Sigmoid colon (tissue), 7 donors: ENCODE results near the gene KIAA1217. TPM values are rescaled to one million over a fixed set of nuclear protein-coding genes. Genes with fewer than 3 reads are reported as not detected.

Source experiments
- DNase-seq: peaks from one replicate; pipeline ENCODE4 v3.0.0-alpha.2; 2019
- H3K27ac ChIP-seq, 4 donors: fragments of 200-600 bp; sonication (generic); one replicate each; pipeline ENCODE4 v1.5.1; 2016 to 2019; ENCODE audit warnings: mild to moderate bottlenecking in 1 of 4
- H3K27me3 ChIP-seq, 3 donors: fragments of 200-600 bp; sonication (generic); one replicate each; pipeline ENCODE4 v1.5.1; 2019; ENCODE audit warnings: mild to moderate bottlenecking in 1 of 3
- H3K36me3 ChIP-seq, 4 donors: fragments of 200-600 bp; sonication (generic); one replicate each; pipeline ENCODE4 v1.5.1; 2016 to 2019
- H3K4me1 ChIP-seq, 4 donors: fragments of 200-600 bp; sonication (generic); one replicate each; pipeline ENCODE4 v1.5.1; 2017 to 2019
- H3K4me3 ChIP-seq, 4 donors: fragments of 200-600 bp; sonication (generic); one replicate each; pipeline ENCODE4 v1.5.1; 2017 to 2019; ENCODE audit warnings: mild to moderate bottlenecking in 2 of 4, moderate library complexity in 1 of 4
- H3K9me3 ChIP-seq, 4 donors: fragments of 200-600 bp in 3 of 4; sonication (generic) in 3 of 4; one replicate each; pipeline versions ENCODE4 v1.5.1 to v1.6.1; 2013 to 2019
- CTCF ChIP-seq, 4 experiments: fragments of 450-650 bp in 3 of 4; fragments of 200-600 bp in 1 of 4; IDR thresholded peaks; one replicate each; pipeline ENCODE4 v1.5.1; 2016 to 2019; ENCODE audit warnings: antibody characterized with exemption in 4 of 4, mild to moderate bottlenecking in 3 of 4, moderate library complexity in 2 of 4
- EP300 ChIP-seq, 4 donors: sonication (generic); formaldehyde crosslinking; IDR thresholded peaks; one replicate each; pipeline ENCODE4 v1.6.1; 2017; ENCODE audit warnings: antibody characterized with exemption in 4 of 4
- POLR2A ChIP-seq, 2 donors: fragments of 450-650 bp; IDR thresholded peaks; one replicate each; pipeline ENCODE4 v1.6.1; 2016; ENCODE audit warnings: antibody characterized with exemption in 2 of 2, mild to moderate bottlenecking in 2 of 2, moderate library complexity in 2 of 2
- POLR2AphosphoS5 ChIP-seq, 4 donors: sonication (generic); formaldehyde crosslinking; IDR thresholded peaks; one replicate each; pipeline ENCODE4 v1.6.1; 2017; ENCODE audit warnings: antibody characterized with exemption in 4 of 4
- WGBS, 2 donors: extraction: QIAGEN DNeasy Blood & Tissue Kit; methylation state at CpG; one replicate each; pipeline ENCODE4 v1.1.7; 2013; 5-methylcytosine and 5-hydroxymethylcytosine counted together
- intact Hi-C: fragments of 100-400 bp; cut with DNase I; formaldehyde crosslinking; loops from one replicate; pipeline ENCODE4 v1.15.1; 2023
- polyA plus RNA-seq, 3 donors: library from polyadenylated mRNA; stranded (reverse); fragments of 200-250 nt; gene quantifications; one replicate each; pipeline ENCODE4 v1.2.3, GENCODE V29; 2013
- total RNA-seq, 4 donors: library from RNA; depleted of rRNA; stranded (reverse); fragments of >200 nt; gene quantifications; one replicate each; pipeline ENCODE4 v1.1.0, GENCODE V29; 2016
- donor health status: healthy with polysubstance abuse.
- donor health status: Bipolar disorder and iron deficiency.
- donor health status: healthy.

KIAA1217 gene
- total and polyA plus RNA-seq, 7 donors: 7.6 to 31.9 (median 15.0) TPM

- intact Hi-C loops: no loop called here
- TF ChIP-seq CTCF (IDR thresholded peaks at IDR 0.05): no peak
- no peak for TF ChIP-seq POLR2AphosphoS5 (IDR thresholded peaks at IDR 0.05)
- TF ChIP-seq EP300 (IDR thresholded peaks at IDR 0.05): no peak
- TF ChIP-seq POLR2A (IDR thresholded peaks at IDR 0.05): no peak
These were observed 360.4 kb downstream of the KIAA1217 start for GRCh38 chr10:24569330-24569796.

GRCh38 chr10:24569828-24570657 is 361.1 kb downstream of the KIAA1217 start:
- 85% methylated on average over 12 of the region's 12 CpGs for WGBS, 2 donors
- H3K27ac ChIP-seq: no peak overlapping the region
- no peaks in the 10 kb centered on the region for H3K27me3 ChIP-seq
- H3K4me3 ChIP-seq: no peak overlapping the region
- H3K4me1 ChIP-seq: no peaks in the 10 kb centered on the region
- no peak for TF ChIP-seq POLR2AphosphoS5 (IDR thresholded peaks at IDR 0.05)
- TF ChIP-seq CTCF (IDR thresholded peaks at IDR 0.05): no peak
- TF ChIP-seq POLR2A (IDR thresholded peaks at IDR 0.05): no peak
- no peak for TF ChIP-seq EP300 (IDR thresholded peaks at IDR 0.05)
- H3K36me3 ChIP-seq: no peaks in the 10 kb centered on the region
- intact Hi-C loops: no loop called here
- no peaks in the 10 kb centered on the region for H3K9me3 ChIP-seq
- DNase-seq: no peak

More at GRCh38 chr10:24569330-24569796, 360.4 kb downstream of the KIAA1217 start:
- no peak overlapping the region for H3K27ac ChIP-seq
- H3K36me3 ChIP-seq: no peaks in the 10 kb centered on the region
- no peaks in the 10 kb centered on the region for H3K4me1 ChIP-seq
- 31 to 77% methylated on average over 13 of the region's 13 CpGs for WGBS, 2 donors
- H3K9me3 ChIP-seq: no peaks in the 10 kb centered on the region
- H3K27me3 ChIP-seq: no peaks in the 10 kb centered on the region
- DNase-seq: no peak
- no peak overlapping the region for H3K4me3 ChIP-seq

GRCh38 chr10:24570658-24571426 is 361.9 kb downstream of the KIAA1217 start:
- Histone ChIP-seq H3K4me1 (no peaks in the 10 kb centered on the region), H3K27me3 (no peaks in the 10 kb centered on the region), H3K27ac (no peak overlapping the region), H3K4me3 (no peak overlapping the region), H3K9me3 (no peaks in the 10 kb centered on the region), H3K36me3 (no peaks in the 10 kb centered on the region)
- 88 to 91% methylated on average over 9 of the region's 9 CpGs for WGBS, 2 donors
- no peak for DNase-seq
- intact Hi-C loops: no loop called here
- no peak for TF ChIP-seq CTCF (IDR thresholded peaks at IDR 0.05)
- TF ChIP-seq POLR2A (IDR thresholded peaks at IDR 0.05): no peak
- TF ChIP-seq POLR2AphosphoS5 (IDR thresholded peaks at IDR 0.05): no peak
- no peak for TF ChIP-seq EP300 (IDR thresholded peaks at IDR 0.05)

GRCh38 chr10:24571870-24572450 is 363.0 kb downstream of the KIAA1217 start:
- Histone ChIP-seq H3K4me1 (no peaks in the 10 kb centered on the region), H3K9me3 (no peaks in the 10 kb centered on the region), H3K27ac (no peak overlapping the region), H3K36me3 (no peaks in the 10 kb centered on the region), H3K27me3 (no peaks in the 10 kb centered on the region), H3K4me3 (no peak overlapping the region)
- TF ChIP-seq POLR2AphosphoS5 (IDR thresholded peaks at IDR 0.05) (no peak), EP300 (IDR thresholded peaks at IDR 0.05) (no peak), POLR2A (IDR thresholded peaks at IDR 0.05) (no peak), CTCF (IDR thresholded peaks at IDR 0.05) (no peak)
- 72 to 74% methylated on average over 7 of the region's 7 CpGs for WGBS, 2 donors
- no peak for DNase-seq
- intact Hi-C loops: no loop called here
